Measurements from ENCODE around the gene MLLT6.

Gene MLLT6

GRCh38 chr17:38704606-38705522 lies at the start of gene MLLT6:
MLLT6 (plus strand) TSS chr17:38705273; CDS start chr17:38705633, 360 bp downstream.
- peak; percentile 84 to 89 for DNase-seq
- no peak for TF ChIP-seq CTCF (IDR thresholded peaks at IDR 0.05)
- Histone ChIP-seq H3K4me3 (peak within 1 kb of the TSS; percentile 96 to 97), H3K27ac (peak within 1 kb of the TSS; percentile 94 to 96), H3K36me3 (peaks cover 5 to 27% (median 18%) of the 10 kb centered on the region in 3 donors), H3K27me3 (no peaks in the 10 kb centered on the region), H3K4me1 (peaks cover 3 to 43% (median 27%) of the 10 kb centered on the region in 4 donors), H3K9me3 (no peaks in the 10 kb centered on the region)
- intact Hi-C loops (cut with DNase I; ENCODE audit: low total_unique reads): no loop called here

GRCh38 chr17:38656959-38657823 lies 47.9 kb upstream of the MLLT6 start:
- H3K27me3 ChIP-seq: peaks cover 0 to 67% of the 10 kb centered on the region in 2 donors
- H3K36me3 ChIP-seq: no peaks in the 10 kb centered on the region
- H3K27ac ChIP-seq: no peak overlapping the region
- no peaks in the 10 kb centered on the region for H3K9me3 ChIP-seq
- DNase-seq: peak in 1 of 2 donors; percentile 13
- intact Hi-C loops (cut with DNase I; ENCODE audit: low total_unique reads): no loop called here
- peaks cover 0 to 8% (median 2%) of the 10 kb centered on the region in 4 donors for H3K4me1 ChIP-seq
- H3K4me3 ChIP-seq: no peak overlapping the region
- no peak for TF ChIP-seq CTCF (IDR thresholded peaks at IDR 0.05)

GRCh38 chr17:38657824-38658740 lies 47.0 kb upstream of the MLLT6 start:
- no peak for TF ChIP-seq CTCF (IDR thresholded peaks at IDR 0.05)
- H3K9me3 ChIP-seq: no peaks in the 10 kb centered on the region

GRCh38 chr17:38658741-38659345 lies 46.2 kb upstream of the MLLT6 start:
- H3K4me1 ChIP-seq: peaks cover 0 to 8% (median 2%) of the 10 kb centered on the region in 4 donors
- peaks cover 0 to 64% of the 10 kb centered on the region in 2 donors for H3K27me3 ChIP-seq
- no peaks in the 10 kb centered on the region for H3K36me3 ChIP-seq
- H3K9me3 ChIP-seq: no peaks in the 10 kb centered on the region
- intact Hi-C loops (cut with DNase I; ENCODE audit: low total_unique reads): no loop called here
- TF ChIP-seq CTCF (IDR thresholded peaks at IDR 0.05): no peak
- DNase-seq: peak in 1 of 2 donors; percentile 54
- no peak overlapping the region for H3K27ac ChIP-seq
- no peak overlapping the region for H3K4me3 ChIP-seq

More at GRCh38 chr17:38657824-38658740, 47.0 kb upstream of the MLLT6 start:
- peaks cover 0 to 67% of the 10 kb centered on the region in 2 donors for H3K27me3 ChIP-seq
- peak in 1 of 2 donors; percentile 51 for DNase-seq
- H3K36me3 ChIP-seq: no peaks in the 10 kb centered on the region
- no peak overlapping the region for H3K27ac ChIP-seq
- intact Hi-C loops (cut with DNase I; ENCODE audit: low total_unique reads): no loop called here
- H3K4me3 ChIP-seq: no peak overlapping the region
- peaks cover 0 to 8% (median 2%) of the 10 kb centered on the region in 4 donors for H3K4me1 ChIP-seq

All from tibial artery (tissue), 4 donors.